Skeletal muscle satellite cell (primary cell): ENCODE results near the gene TNNC2.
A peak's percentile ranks its signal among the peaks of the same experiment; 100 is the strongest.

Experiments used
- H3K27me3 ChIP-seq: 2 replicates; pipeline ENCODE4 v1.7.0; 2013; ENCODE audit warnings: low read length; ENCODE audit not compliant: control insufficient read depth, insufficient read depth
- H3K36me3 ChIP-seq: 2 replicates; pipeline ENCODE4 v1.7.0; 2013; ENCODE audit warnings: mild to moderate bottlenecking, control low read depth, low read length; ENCODE audit not compliant: insufficient read depth
- H3K4me1 ChIP-seq: 2 replicates; pipeline ENCODE4 v1.7.0; 2013; ENCODE audit warnings: low read length; ENCODE audit not compliant: control insufficient read depth, insufficient read depth
- H3K4me2 ChIP-seq: 2 replicates; pipeline ENCODE4 v1.7.0; 2013; ENCODE audit warnings: mild to moderate bottlenecking, low read length
- H3K4me3 ChIP-seq: 2 replicates; pipeline ENCODE4 v1.7.0; 2013; ENCODE audit warnings: low read length
- H3K9ac ChIP-seq: 2 replicates; pipeline ENCODE4 v1.7.0; 2013; ENCODE audit warnings: mild to moderate bottlenecking, low read depth, low read length, moderate library complexity
- H3K9me3 ChIP-seq: replicated peaks from 2 replicates; pipeline ENCODE4 v1.7.0; 2013; ENCODE audit warnings: mild to moderate bottlenecking, control low read depth, low read length

Gene TNNC2

DNA sequence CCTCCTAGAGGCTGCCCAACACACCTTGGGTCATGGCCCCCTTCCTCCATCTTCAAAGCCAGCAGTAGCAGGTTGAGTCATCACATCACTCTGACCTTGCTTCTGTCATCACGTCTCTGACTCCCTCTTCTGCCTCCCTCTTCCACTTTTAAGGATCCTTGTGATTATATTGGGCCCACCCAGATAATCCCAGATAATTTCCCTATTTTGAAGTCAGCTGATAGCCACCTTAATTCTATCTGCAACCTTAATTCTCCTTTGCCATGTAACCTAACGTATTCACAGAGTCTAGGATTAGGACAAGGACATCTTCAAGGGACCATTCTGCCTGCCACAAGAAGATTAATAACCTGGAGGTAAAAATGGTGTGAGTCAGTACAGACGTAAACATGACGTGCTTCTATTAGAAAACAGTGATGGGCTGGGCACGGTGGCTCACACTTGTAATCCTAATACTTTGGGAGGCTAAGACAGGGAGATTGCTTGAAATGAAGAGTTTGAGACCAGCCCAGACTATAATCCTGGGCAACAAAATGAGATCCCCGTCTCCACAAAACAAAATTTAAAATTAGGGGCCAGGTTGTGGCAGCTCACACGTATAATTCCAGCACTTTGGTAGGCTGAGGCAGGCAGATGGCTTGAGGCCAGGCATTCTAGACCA lies 33.6 kb upstream of the TNNC2 start:
- Histone ChIP-seq H3K36me3 (no peaks in the 10 kb centered on the region), H3K9ac (no peak overlapping the region), H3K4me2 (no peak overlapping the region), H3K27me3 (no peaks in the 10 kb centered on the region), H3K4me3 (no peak overlapping the region), H3K4me1 (peaks cover 18% of the 10 kb centered on the region), H3K9me3 (no peaks in the 10 kb centered on the region)

- no peaks in the 10 kb centered on the region for H3K9me3 ChIP-seq
- H3K4me2 ChIP-seq, result no peak overlapping the region
- H3K4me1 ChIP-seq, result peaks cover 19% of the 10 kb centered on the region
- H3K27me3 ChIP-seq, result no peaks in the 10 kb centered on the region
- peaks cover 3% of the 10 kb centered on the region for H3K36me3 ChIP-seq
- H3K4me3 ChIP-seq, result no peak overlapping the region
- no peak overlapping the region for H3K9ac ChIP-seq
Measured at GRCh38 chr20:45859916-45860315, 32.8 kb upstream of the TNNC2 start.

DNA sequence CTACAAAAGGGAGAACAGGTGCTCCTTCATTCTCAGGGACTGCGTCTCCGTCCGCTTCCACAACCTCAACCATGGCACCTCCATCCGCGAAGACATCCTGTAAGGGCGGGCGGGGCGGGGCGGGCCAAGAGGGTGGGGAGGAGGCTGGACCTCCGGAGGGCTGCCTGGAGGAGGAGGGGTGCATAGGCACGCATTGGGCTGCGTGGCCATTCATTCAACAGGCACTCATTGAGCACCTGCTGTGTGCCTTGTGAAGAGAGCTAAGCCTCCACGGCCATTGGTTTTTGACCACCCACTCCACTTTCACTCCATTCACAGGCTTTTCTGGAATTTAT lies 30.7 kb upstream of the TNNC2 start:
- Histone ChIP-seq H3K4me3 (peak overlapping the region; percentile 93), H3K9me3 (no peaks in the 10 kb centered on the region), H3K36me3 (peaks cover 8% of the 10 kb centered on the region), H3K9ac (peak overlapping the region; percentile 77), H3K4me2 (peak overlapping the region; percentile 98), H3K27me3 (no peaks in the 10 kb centered on the region), H3K4me1 (peaks cover 19% of the 10 kb centered on the region)

GRCh38 chr20:45857114-45857881 lies 30.2 kb upstream of the TNNC2 start, which contains the start of the genes ACOT8 and ZSWIM3:
TSS of gene ACOT8 (minus strand) at chr20:45857392. CDS start at chr20:45857315, 77 bp downstream.
TSS of gene ZSWIM3 (plus strand) at chr20:45857614. CDS start at chr20:45857826, 212 bp downstream.
- peak within 1 kb of the TSS; percentile 98 for H3K4me2 ChIP-seq
- H3K4me1 ChIP-seq, result peaks cover 19% of the 10 kb centered on the region
- peak within 1 kb of the TSS; percentile 89 for H3K9ac ChIP-seq
- H3K9me3 ChIP-seq, result no peaks in the 10 kb centered on the region
- peak within 1 kb of the TSS; percentile 93 for H3K4me3 ChIP-seq
- no peaks in the 10 kb centered on the region for H3K27me3 ChIP-seq
- peaks cover 8% of the 10 kb centered on the region for H3K36me3 ChIP-seq

- Histone ChIP-seq H3K36me3 (peaks cover 18% of the 10 kb centered on the region), H3K4me1 (peaks cover 19% of the 10 kb centered on the region), H3K27me3 (no peaks in the 10 kb centered on the region), H3K4me3 (no peak overlapping the region), H3K9me3 (no peaks in the 10 kb centered on the region), H3K9ac (no peak overlapping the region), H3K4me2 (no peak overlapping the region)
Measured at GRCh38 chr20:45853484-45853883, 26.4 kb upstream of the TNNC2 start.

GRCh38 chr20:45852326-45852725 lies 25.2 kb upstream of the TNNC2 start:
- Histone ChIP-seq H3K4me2 (no peak overlapping the region), H3K4me3 (no peak overlapping the region), H3K27me3 (no peaks in the 10 kb centered on the region), H3K9ac (no peak overlapping the region), H3K4me1 (peaks cover 12% of the 10 kb centered on the region), H3K36me3 (peaks cover 23% of the 10 kb centered on the region), H3K9me3 (no peaks in the 10 kb centered on the region)

DNA sequence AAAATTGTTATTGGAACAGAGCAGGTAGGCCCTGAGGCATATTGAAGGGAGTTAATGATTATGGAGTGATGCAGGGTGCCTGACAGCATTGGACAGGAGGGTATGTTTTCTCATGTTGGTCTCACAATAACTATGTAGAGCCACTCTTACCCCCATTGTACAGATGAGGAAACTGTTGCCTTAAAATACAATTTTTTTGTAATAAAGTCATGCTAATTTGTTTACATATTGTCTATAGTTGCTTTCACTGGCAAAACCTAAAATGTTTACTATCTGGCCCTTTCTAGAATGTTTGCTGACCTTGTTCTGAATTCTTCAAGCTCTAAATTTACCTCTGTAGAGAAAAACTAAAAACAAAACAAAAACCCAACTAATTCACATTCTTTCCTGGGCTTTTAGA lies 24.4 kb upstream of the TNNC2 start:
- H3K4me3 ChIP-seq, result no peak overlapping the region
- no peak overlapping the region for H3K9ac ChIP-seq
- H3K4me1 ChIP-seq, result peaks cover 9% of the 10 kb centered on the region
- no peaks in the 10 kb centered on the region for H3K9me3 ChIP-seq
- no peak overlapping the region for H3K4me2 ChIP-seq
- peaks cover 24% of the 10 kb centered on the region for H3K36me3 ChIP-seq
- no peaks in the 10 kb centered on the region for H3K27me3 ChIP-seq

- Histone ChIP-seq H3K36me3 (peaks cover 29% of the 10 kb centered on the region), H3K4me1 (peaks cover 3% of the 10 kb centered on the region), H3K4me2 (no peak overlapping the region), H3K4me3 (no peak overlapping the region), H3K9me3 (no peaks in the 10 kb centered on the region), H3K27me3 (no peaks in the 10 kb centered on the region), H3K9ac (no peak overlapping the region)
Measured at GRCh38 chr20:45850926-45851325, 23.8 kb upstream of the TNNC2 start.

- Histone ChIP-seq H3K9ac (no peak overlapping the region), H3K36me3 (peaks cover 36% of the 10 kb centered on the region), H3K4me1 (no peaks in the 10 kb centered on the region), H3K9me3 (no peaks in the 10 kb centered on the region), H3K4me2 (no peak overlapping the region), H3K4me3 (no peak overlapping the region), H3K27me3 (no peaks in the 10 kb centered on the region)
Measured at GRCh38 chr20:45850238-45850637, 23.1 kb upstream of the TNNC2 start.

DNA sequence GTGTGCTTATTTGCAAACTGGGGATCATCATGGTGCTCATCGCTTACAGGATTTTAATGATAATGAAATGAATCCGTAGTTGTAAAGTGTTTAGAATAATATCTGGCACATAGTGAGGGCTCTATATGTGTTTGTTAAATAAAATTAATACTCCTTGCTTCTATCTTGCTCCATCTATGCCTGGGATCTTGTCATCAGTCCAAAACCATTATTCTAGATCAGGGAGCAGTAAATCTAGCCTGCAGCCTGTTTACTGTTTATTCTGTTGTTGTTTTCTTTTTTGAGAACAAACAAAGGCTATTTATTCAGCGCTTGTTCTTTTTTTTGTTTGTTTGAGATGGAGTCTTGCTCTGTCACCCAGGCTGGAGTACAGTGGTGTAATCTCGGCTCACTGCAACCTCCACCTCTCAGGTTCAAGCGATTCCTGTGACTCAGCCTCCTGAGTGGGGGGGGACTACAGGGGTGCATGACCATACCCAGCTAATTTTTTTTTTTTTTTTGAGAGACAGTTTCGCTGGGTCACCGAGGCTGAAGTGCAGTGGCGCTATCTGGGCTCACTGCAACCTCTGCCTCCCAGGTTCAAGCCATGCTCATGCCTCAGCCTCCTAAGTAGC lies 22.0 kb upstream of the TNNC2 start:
- peaks cover 38% of the 10 kb centered on the region for H3K36me3 ChIP-seq
- H3K4me2 ChIP-seq, result no peak overlapping the region
- no peaks in the 10 kb centered on the region for H3K4me1 ChIP-seq
- no peaks in the 10 kb centered on the region for H3K9me3 ChIP-seq
- H3K27me3 ChIP-seq, result no peaks in the 10 kb centered on the region
- no peak overlapping the region for H3K9ac ChIP-seq
- H3K4me3 ChIP-seq, result no peak overlapping the region

GRCh38 chr20:45848421-45848820 lies 21.3 kb upstream of the TNNC2 start:
- no peaks in the 10 kb centered on the region for H3K4me1 ChIP-seq
- no peak overlapping the region for H3K4me3 ChIP-seq
- no peaks in the 10 kb centered on the region for H3K27me3 ChIP-seq
- H3K9ac ChIP-seq, result no peak overlapping the region
- H3K36me3 ChIP-seq, result peaks cover 41% of the 10 kb centered on the region
- no peak overlapping the region for H3K4me2 ChIP-seq
- H3K9me3 ChIP-seq, result no peaks in the 10 kb centered on the region
